Kidney glomerular epithelial cell (primary cell): ENCODE measurements around the gene SUN1.

ENCODE experiments used
- DNase-seq: peaks from one replicate; lab custom pipeline; 2025; lab: John Stamatoyannopoulos, UW

SUN1 gene

DNA sequence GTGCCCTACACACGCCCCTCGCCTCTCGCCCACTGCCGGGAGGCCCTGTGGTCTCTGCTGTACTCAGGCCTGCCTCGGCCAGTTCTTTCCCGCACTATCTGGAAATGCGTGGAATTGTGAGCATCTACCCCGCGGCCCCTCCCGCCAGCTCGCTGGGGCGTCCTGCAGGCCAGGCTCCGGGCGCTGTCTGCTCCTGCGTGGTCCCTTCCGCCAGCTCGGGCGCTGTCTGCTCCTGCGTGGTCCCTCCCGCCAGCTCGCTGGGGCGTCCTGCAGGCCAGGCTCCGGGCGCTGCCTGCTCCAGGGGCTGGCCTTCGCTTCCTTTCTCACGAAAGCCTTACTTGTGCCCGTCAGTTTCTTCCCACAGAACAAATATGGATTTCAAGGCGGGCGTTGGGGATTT is 59.0 kb downstream of the SUN1 start:
- no peak for DNase-seq

DNA sequence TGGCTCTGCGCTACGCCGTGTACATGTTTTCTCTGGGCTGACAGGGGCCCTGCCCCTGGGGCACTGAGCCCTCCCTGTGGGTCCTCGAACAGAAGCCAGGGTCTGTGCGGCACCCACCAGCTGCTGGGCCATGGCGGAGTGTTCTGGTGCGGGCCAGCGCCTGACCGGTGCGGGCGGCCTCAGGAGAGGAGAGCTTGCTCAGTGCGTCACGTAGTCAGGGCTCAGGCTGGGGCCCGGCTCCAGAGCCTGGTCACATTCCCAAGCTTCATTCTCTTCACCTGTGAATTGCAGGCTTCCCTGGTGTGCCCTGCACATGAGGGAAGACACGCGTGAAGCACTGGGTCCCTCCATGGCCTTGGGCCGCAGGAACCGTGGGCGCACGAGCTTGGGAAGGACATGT is 59.5 kb downstream of the SUN1 start:
- no peak for DNase-seq

GRCh38 chr7:892648-893593 is 60.6 kb downstream of the SUN1 start:
- no peak for DNase-seq

DNA sequence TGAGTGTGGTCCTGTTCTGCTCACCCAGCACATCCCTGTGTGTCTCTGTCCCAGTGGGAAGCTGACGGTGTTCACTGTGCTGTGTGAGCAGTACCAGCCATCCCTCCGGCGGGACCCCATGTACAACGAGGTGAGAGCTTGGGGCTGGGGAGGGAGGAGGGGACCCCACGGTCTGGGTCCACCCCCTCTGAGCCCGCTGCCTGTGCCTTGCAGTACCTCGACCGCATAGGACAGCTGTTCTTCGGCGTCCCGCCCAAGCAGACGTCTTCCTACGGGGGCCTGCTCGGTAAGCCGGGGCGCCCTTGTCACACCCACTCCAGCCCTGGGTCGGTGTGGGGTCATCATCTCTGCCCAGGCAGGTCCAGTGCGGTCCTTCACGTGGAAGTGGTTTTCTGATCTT is 61.4 kb downstream of the SUN1 start:
- DNase-seq = no peak

DNA sequence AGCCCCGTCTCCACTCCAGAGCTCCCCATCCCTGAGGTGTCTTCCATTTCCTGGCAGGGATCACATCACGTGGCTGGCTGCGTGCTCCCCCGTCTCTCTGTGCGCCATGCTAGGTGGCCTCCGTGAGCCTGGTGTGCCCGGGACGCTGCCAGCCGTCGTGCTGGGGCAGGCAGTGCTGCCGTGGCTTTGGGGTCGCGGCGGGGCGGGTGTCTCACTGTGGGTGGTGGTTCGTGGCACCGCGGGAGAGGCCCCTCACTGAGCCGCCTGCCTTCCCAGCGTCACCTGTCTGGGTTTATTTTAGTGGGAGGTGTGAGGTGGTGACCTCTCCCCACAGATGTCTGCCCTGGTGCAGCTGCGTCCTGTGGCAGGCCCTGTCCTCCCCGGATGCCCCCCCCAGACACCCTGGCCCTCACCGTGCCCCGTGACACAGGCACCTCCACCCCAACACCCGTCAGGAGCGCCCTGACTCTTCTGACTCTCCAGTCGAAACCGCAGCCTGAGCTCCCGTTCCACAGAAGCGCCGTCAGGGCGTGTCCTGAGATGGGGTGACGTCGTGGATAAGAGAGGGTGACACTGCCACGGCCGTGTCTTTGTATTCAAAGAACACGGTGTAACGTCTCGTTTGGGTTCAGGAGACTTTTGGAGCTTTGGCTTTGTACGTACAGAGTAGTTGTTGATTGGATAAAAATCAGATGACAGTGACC is 62.0 kb downstream of the SUN1 start:
- DNase-seq = no peak

DNA sequence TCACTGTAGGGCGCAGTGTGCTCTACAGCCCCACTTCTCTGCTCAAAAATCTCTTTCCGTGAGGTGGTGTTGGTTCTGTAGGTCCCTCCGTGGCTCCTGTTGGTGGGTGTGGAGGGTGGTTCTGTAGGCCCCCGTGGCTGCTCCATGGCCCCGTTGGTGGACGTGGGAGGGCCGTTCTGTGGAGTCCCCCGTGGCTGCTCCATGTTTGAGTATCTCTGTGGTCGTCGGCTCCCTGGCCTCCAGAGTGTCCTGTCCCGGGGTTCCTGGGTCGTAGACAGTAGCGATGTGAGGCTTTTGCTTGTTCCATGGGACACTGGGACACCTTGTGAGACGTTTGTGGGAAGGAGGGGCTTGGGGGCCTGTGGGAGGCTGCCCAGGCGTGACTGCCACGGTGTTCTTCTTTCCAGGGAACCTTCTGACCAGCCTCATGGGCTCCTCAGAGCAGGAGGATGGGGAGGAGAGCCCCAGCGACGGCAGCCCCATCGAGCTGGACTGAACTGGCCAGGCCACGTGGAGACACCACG is 62.7 kb downstream of the SUN1 start:
- no peak for DNase-seq

- no peak for DNase-seq
Observed at GRCh38 chr7:895451-896052, 63.3 kb downstream of the SUN1 start.

GRCh38 chr7:896346-897075 is 64.2 kb downstream of the SUN1 start:
- DNase-seq = no peak

GRCh38 chr7:897086-897485 is 64.8 kb downstream of the SUN1 start:
- no peak for DNase-seq

DNA sequence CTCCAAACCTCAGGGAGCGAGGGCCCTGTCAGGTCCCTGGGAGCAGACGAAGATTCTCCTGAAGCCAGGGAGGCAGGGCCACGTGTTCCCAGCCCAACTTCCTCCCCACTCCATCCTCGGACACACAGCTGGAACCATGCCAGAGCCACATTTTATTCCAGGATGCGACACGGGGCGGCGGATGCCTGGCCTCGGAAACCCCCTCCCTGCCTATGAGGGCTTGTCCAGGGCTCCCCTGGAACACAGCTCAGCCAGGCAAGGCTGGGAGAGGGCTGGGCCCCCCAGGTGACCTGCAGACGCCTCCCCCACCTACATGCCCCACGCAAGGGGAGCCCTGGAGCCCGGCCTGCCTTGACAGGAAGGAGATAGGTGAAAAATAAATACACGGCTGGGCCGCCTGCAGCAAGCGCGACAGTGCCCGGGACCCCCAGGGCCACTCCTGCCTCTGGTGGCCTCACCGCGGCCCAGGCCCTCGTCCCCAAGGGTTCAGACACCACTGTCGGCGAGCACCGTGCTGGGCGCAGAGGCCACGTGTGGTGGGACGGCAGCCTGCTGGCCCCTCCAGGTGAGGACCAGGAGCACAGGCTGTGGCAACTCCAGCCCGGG is 65.6 kb downstream of the SUN1 start:
- no peak for DNase-seq

DNA sequence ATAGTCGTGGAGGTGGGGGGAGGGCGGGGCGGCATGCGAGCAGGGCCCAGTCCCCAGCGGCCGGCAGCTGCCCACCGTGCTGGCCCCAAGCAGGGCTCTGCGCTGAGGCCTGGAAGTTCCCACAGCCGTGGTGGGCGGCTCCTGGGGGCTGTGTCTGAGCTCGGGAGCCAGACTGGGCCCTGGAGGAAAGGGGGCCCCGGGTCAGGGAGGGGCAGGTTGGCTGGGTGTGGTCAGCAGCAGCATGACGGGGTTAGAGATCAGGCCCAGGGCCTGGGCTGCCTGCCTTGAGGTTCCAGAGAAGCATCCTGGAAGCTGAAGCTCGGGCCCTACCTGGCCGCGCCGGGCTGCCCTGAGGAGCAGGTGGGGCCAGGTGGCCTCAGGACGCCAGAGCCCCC is 66.2 kb downstream of the SUN1 start:
- DNase-seq = no peak

DNA sequence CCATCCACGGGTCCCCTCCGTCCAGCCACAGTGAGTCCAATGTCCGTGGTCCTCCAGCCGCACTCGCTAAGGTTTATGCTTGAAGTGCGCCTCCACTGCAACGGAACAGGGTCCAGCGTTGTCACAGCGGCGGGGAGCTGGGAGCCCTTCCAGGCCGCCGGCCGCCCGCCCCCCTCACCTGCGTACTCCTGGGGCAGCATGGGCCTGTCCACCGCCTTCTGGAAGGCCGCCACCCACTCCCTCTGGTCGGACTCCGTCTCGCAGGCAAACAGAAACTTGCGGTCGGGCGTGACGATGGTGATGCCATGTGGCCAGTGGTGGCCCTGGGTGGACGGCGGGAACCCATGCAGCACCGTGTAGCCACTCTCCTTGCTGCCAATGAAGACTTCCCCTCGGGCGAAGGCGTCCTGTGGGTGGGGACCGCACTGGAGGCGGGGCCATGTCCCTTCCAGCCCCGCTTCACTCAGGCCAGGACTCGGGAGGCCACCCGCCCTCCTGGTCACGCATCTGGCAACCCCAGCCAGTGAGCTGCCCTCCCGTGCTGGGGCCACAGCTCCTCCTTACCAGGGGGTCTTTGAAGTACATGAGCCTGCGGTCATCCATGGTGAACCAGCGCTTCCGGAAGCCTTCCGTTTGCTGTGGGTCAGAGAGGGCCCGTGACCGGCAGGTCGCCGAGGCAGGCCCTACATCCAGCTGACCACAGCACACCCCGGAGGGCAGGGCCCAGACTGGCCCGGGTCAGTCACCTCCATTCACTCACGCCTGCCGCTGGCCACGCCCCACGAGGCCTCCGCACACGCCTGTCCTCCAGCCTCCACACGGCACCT is 66.8 kb downstream of the SUN1 start:
- DNase-seq = no peak

DNA sequence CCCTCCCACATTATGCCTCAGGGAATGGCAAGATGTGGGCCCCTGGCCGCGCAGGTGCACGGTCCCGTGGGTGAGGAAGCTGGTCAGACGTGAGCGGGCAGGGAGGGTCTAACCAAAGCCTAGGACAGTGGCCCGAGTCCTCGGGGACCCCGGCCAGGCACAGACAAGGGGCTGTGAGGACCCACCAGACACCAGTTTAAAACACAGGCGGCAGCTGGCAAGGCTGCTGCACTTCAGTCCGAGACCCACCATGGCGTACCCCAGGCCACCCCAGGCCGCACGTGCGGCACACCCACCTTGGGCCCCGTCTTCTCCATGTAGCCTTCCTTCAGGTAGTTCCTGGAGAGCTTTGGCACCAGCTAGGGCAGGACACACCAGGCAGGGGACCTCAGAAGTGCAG is 67.5 kb downstream of the SUN1 start:
- DNase-seq = no peak

GRCh38 chr7:900331-901040 is 68.2 kb downstream of the SUN1 start:
- no peak for DNase-seq

GRCh38 chr7:901041-901387 is 68.7 kb downstream of the SUN1 start:
- DNase-seq = no peak

GRCh38 chr7:901388-902154 is 69.3 kb downstream of the SUN1 start:
- peak; percentile 35 for DNase-seq

DNA sequence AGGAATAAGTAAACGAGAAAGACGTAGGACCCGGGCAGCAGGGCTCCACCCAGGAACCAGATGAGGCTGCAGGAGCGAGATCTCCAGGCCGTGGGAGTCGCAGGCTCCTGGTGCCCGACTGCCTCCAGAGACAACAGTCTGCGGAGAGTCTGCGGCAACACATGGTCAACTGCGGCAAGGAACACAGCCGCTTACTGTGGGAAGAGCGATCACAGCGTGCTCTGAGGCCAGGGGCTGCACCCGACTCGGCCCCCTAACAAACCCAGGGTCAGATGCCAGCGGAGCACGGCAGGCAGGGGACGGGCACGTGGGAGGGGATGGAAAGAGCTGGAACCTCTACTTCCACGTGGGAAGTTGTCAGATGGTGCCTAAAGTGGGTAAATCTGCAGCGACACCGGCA is 70.7 kb downstream of the SUN1 start:
- no peak for DNase-seq

GRCh38 chr7:903921-904755 is 71.9 kb downstream of the SUN1 start:
- DNase-seq = no peak
